T-helper 17 cell (primary cell): Measurements from ENCODE around the gene SAMD11. TPM values are rescaled to one million over a fixed set of nuclear protein-coding genes. Genes with fewer than 3 reads are reported as not detected.
A peak's percentile ranks its signal among the peaks of the same experiment; 100 is the strongest.

ENCODE experiments used
- ATAC-seq: fragments of 150-1000 bp; cut with Tn5 transposase; 2 replicates; pipeline ENCODE4 v1.10.0; 2021; ENCODE audit warnings: mild to moderate bottlenecking, moderate library complexity
- DNase-seq, 3 donors: peaks; one replicate each; pipeline versions ENCODE4 v3.0.0 to v3.0.0-alpha.2; 2020 to 2021
- H3K9me3 ChIP-seq: one replicate; pipeline ENCODE4 v1.7.0; 2013; ENCODE audit warnings: low read length, mild to moderate bottlenecking; ENCODE audit not compliant: control insufficient read depth, poor library complexity, severe bottlenecking
- H3K27ac Mint-ChIP-seq: one replicate; pipeline ENCODE4 v1.8.0; 2022; ENCODE audit warnings: mild to moderate bottlenecking, moderate library complexity, mixed read lengths
- H3K27me3 Mint-ChIP-seq: one replicate; pipeline ENCODE4 v1.8.0; 2022; ENCODE audit warnings: mixed read lengths
- H3K36me3 Mint-ChIP-seq: one replicate; pipeline ENCODE4 v1.8.0; 2022; ENCODE audit warnings: low read depth, mixed read lengths
- H3K4me1 Mint-ChIP-seq: one replicate; pipeline ENCODE4 v1.8.0; 2022; ENCODE audit warnings: mild to moderate bottlenecking, mixed read lengths
- H3K4me3 Mint-ChIP-seq: one replicate; pipeline ENCODE4 v1.8.0; 2022; ENCODE audit warnings: mild to moderate bottlenecking, moderate library complexity, mixed read lengths
- total RNA-seq, 4 donors: library from RNA in 2 of 4; stranded (reverse) in 2 of 4; gene quantifications; one replicate each; pipeline ENCODE4 v1.2.3 and lab custom pipeline; 2022 to 2026

Gene SAMD11
- total RNA-seq, 2 donors from 2014 or later = not detected

- no peak overlapping the region for H3K27ac Mint-ChIP-seq
- no peaks in the 10 kb centered on the region for H3K9me3 ChIP-seq
- DNase-seq = peak; percentile 49 to 65 (median 64)
- peaks cover 8% of the 10 kb centered on the region for H3K4me1 Mint-ChIP-seq
- peak; percentile 88 for ATAC-seq
- H3K27me3 Mint-ChIP-seq = no peaks in the 10 kb centered on the region
- no peaks in the 10 kb centered on the region for H3K36me3 Mint-ChIP-seq
- H3K4me3 Mint-ChIP-seq = peak overlapping the region; percentile 84
These were observed 43.1 kb downstream of the SAMD11 start for GRCh38 chr1:966704-967300.

- no peak for ATAC-seq
- H3K36me3 Mint-ChIP-seq = no peaks in the 10 kb centered on the region
- no peaks in the 10 kb centered on the region for H3K9me3 ChIP-seq
- H3K4me3 Mint-ChIP-seq = peak overlapping the region; percentile 61
- DNase-seq = no peak
- H3K27me3 Mint-ChIP-seq = no peaks in the 10 kb centered on the region
- H3K27ac Mint-ChIP-seq = no peak overlapping the region
- H3K4me1 Mint-ChIP-seq = peaks cover 8% of the 10 kb centered on the region
These were observed 44.0 kb downstream of the SAMD11 start for GRCh38 chr1:967466-968343.

- ATAC-seq (no peak), DNase-seq (no peak)
- Mint-ChIP-seq H3K27me3 (no peaks in the 10 kb centered on the region), H3K4me3 (no peak overlapping the region), H3K36me3 (no peaks in the 10 kb centered on the region), H3K4me1 (peaks cover 6% of the 10 kb centered on the region), H3K27ac (no peak overlapping the region)
- H3K9me3 ChIP-seq = no peaks in the 10 kb centered on the region
These were observed 45.6 kb downstream of the SAMD11 start for GRCh38 chr1:969260-969855.

GRCh38 chr1:970242-970972 lies 46.7 kb downstream of the SAMD11 start:
- Mint-ChIP-seq H3K27me3 (no peaks in the 10 kb centered on the region), H3K36me3 (no peaks in the 10 kb centered on the region), H3K4me3 (no peak overlapping the region), H3K27ac (no peak overlapping the region), H3K4me1 (peaks cover 6% of the 10 kb centered on the region)
- ATAC-seq (no peak), DNase-seq (no peak)
- no peaks in the 10 kb centered on the region for H3K9me3 ChIP-seq

- Mint-ChIP-seq H3K36me3 (no peaks in the 10 kb centered on the region), H3K27ac (no peak overlapping the region), H3K4me3 (no peak overlapping the region), H3K27me3 (peaks cover 5% of the 10 kb centered on the region), H3K4me1 (peaks cover 11% of the 10 kb centered on the region)
- no peak for ATAC-seq
- DNase-seq = no peak
- H3K9me3 ChIP-seq = no peaks in the 10 kb centered on the region
These were observed 47.4 kb downstream of the SAMD11 start for GRCh38 chr1:970973-971730.

GRCh38 chr1:971751-972506 lies 48.2 kb downstream of the SAMD11 start:
- ATAC-seq (no peak), DNase-seq (no peak)
- Mint-ChIP-seq H3K27me3 (peaks cover 5% of the 10 kb centered on the region), H3K4me1 (peaks cover 11% of the 10 kb centered on the region), H3K27ac (no peak overlapping the region), H3K4me3 (no peak overlapping the region), H3K36me3 (no peaks in the 10 kb centered on the region)
- no peaks in the 10 kb centered on the region for H3K9me3 ChIP-seq

- Mint-ChIP-seq H3K4me1 (peaks cover 11% of the 10 kb centered on the region), H3K36me3 (no peaks in the 10 kb centered on the region), H3K27me3 (peaks cover 5% of the 10 kb centered on the region), H3K27ac (no peak overlapping the region), H3K4me3 (no peak overlapping the region)
- ATAC-seq (no peak), DNase-seq (no peak)
- H3K9me3 ChIP-seq = no peaks in the 10 kb centered on the region
These were observed 49.2 kb downstream of the SAMD11 start for GRCh38 chr1:972726-973458.

- H3K9me3 ChIP-seq = no peaks in the 10 kb centered on the region
- Mint-ChIP-seq H3K27me3 (peaks cover 5% of the 10 kb centered on the region), H3K4me3 (no peak overlapping the region), H3K36me3 (no peaks in the 10 kb centered on the region), H3K4me1 (peaks cover 12% of the 10 kb centered on the region), H3K27ac (no peak overlapping the region)
- ATAC-seq (no peak), DNase-seq (no peak)
These were observed 50.0 kb downstream of the SAMD11 start for GRCh38 chr1:973459-974292.

GRCh38 chr1:974293-974640 lies 50.5 kb downstream of the SAMD11 start:
- Mint-ChIP-seq H3K4me3 (no peak overlapping the region), H3K27ac (no peak overlapping the region), H3K4me1 (peaks cover 10% of the 10 kb centered on the region), H3K27me3 (peaks cover 5% of the 10 kb centered on the region), H3K36me3 (no peaks in the 10 kb centered on the region)
- H3K9me3 ChIP-seq = no peaks in the 10 kb centered on the region
- DNase-seq = no peak
- ATAC-seq = no peak

GRCh38 chr1:974687-975328 lies 51.1 kb downstream of the SAMD11 start:
- H3K27me3 Mint-ChIP-seq = peaks cover 5% of the 10 kb centered on the region
- DNase-seq (no peak), ATAC-seq (no peak)
- no peaks in the 10 kb centered on the region for H3K9me3 ChIP-seq
- no peak overlapping the region for H3K27ac Mint-ChIP-seq
- no peaks in the 10 kb centered on the region for H3K36me3 Mint-ChIP-seq
- peaks cover 9% of the 10 kb centered on the region for H3K4me1 Mint-ChIP-seq
- H3K4me3 Mint-ChIP-seq = no peak overlapping the region

- ATAC-seq (no peak), DNase-seq (no peak)
- Mint-ChIP-seq H3K27me3 (peaks cover 5% of the 10 kb centered on the region), H3K27ac (no peak overlapping the region), H3K36me3 (no peaks in the 10 kb centered on the region), H3K4me3 (peak overlapping the region; percentile 45), H3K4me1 (peaks cover 9% of the 10 kb centered on the region)
- no peaks in the 10 kb centered on the region for H3K9me3 ChIP-seq
These were observed 51.6 kb downstream of the SAMD11 start for GRCh38 chr1:975365-975764.
